ENCODE measurements around the gene IFT81. TPM values are rescaled to one million over a fixed set of nuclear protein-coding genes. Genes with fewer than 3 reads are reported as not detected.

The IFT81 gene
- total RNA-seq, 1 experiment from 2014 or later, result 15.5 TPM

DNA sequence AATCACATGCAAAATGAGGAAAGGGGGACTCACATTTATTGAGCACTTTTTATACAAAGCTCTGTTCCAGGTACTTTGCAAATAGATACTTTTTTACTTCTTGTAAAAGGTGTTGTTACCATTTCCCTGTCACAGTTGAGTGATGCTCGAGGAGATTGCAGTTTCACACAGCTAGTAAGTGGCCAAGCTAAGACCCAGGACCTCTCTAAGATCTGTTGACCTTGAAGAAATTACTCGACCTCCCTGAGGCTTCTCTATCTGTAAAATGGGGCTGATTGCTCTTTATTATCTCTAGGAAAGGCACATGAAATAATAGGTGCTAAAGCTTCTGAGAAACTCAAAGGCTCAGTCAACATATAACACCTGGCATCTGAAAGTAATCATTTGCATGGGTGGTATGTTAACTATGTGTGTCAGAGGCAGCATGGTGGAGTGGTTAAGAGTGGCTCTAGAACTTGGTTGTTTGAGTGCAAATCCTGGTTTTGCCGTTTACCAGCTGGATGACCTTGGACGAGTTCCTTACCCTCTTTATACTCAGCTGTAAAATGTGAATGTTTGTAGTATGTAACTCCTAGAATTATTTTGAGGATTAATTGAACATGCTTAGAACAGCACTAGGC lies 41.5 kb downstream of the IFT81 start:
- POLR2A ChIA-PET, result interaction anchor here (0.6 kb wide), 1 partner anchor 21 kb away, joined by 7 read pairs; no protein-coding TSS in a partner anchor
- no peak for DNase-seq (ENCODE audit: low read depth, low spot score)
- CTCF ChIA-PET, result no interaction called here
- H3K4me3 ChIP-seq (ENCODE audit: low read depth in 2 of 2, low read length in 2 of 2), result no peak overlapping the region
- no peak for ATAC-seq
- H3K27ac ChIP-seq (ENCODE audit: low read length), result no peak overlapping the region
- in situ Hi-C loops (cut with HindIII; ENCODE audit: low pct_unique_long_range_greater_than_20kb, low sequenced_read_pairs), result no loop called here
- H3K36me3 ChIP-seq (ENCODE audit: control insufficient read depth, insufficient read depth, low read length), result no peaks in the 10 kb centered on the region
- H3K9me3 ChIP-seq (ENCODE audit: control insufficient read depth, insufficient read depth, low read depth, low read length), result no peaks in the 10 kb centered on the region
- no peaks in the 10 kb centered on the region for H3K27me3 ChIP-seq (ENCODE audit: control insufficient read depth, insufficient read depth, low read length)
- BruUV-seq (replicated peaks), result no TSS peak
- no peaks in the 10 kb centered on the region for H3K4me1 ChIP-seq (ENCODE audit: control insufficient read depth, insufficient read depth, low read length)
- intact Hi-C loops (cut with micrococcal nuclease; ENCODE audit: unreplicated experiment), result no loop called here
- TF ChIP-seq, protein P1, sequence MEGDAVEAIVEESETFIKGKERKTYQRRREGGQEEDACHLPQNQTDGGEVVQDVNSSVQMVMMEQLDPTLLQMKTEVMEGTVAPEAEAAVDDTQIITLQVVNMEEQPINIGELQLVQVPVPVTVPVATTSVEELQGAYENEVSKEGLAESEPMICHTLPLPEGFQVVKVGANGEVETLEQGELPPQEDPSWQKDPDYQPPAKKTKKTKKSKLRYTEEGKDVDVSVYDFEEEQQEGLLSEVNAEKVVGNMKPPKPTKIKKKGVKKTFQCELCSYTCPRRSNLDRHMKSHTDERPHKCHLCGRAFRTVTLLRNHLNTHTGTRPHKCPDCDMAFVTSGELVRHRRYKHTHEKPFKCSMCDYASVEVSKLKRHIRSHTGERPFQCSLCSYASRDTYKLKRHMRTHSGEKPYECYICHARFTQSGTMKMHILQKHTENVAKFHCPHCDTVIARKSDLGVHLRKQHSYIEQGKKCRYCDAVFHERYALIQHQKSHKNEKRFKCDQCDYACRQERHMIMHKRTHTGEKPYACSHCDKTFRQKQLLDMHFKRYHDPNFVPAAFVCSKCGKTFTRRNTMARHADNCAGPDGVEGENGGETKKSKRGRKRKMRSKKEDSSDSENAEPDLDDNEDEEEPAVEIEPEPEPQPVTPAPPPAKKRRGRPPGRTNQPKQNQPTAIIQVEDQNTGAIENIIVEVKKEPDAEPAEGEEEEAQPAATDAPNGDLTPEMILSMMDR (IDR thresholded peaks at IDR 0.05), result no peak
- TF ChIP-seq SIN3A (IDR thresholded peaks at IDR 0.05; ENCODE audit: borderline replicate concordance, insufficient read depth, low read depth, low read length), result no peak
- TF ChIP-seq, protein P2, sequence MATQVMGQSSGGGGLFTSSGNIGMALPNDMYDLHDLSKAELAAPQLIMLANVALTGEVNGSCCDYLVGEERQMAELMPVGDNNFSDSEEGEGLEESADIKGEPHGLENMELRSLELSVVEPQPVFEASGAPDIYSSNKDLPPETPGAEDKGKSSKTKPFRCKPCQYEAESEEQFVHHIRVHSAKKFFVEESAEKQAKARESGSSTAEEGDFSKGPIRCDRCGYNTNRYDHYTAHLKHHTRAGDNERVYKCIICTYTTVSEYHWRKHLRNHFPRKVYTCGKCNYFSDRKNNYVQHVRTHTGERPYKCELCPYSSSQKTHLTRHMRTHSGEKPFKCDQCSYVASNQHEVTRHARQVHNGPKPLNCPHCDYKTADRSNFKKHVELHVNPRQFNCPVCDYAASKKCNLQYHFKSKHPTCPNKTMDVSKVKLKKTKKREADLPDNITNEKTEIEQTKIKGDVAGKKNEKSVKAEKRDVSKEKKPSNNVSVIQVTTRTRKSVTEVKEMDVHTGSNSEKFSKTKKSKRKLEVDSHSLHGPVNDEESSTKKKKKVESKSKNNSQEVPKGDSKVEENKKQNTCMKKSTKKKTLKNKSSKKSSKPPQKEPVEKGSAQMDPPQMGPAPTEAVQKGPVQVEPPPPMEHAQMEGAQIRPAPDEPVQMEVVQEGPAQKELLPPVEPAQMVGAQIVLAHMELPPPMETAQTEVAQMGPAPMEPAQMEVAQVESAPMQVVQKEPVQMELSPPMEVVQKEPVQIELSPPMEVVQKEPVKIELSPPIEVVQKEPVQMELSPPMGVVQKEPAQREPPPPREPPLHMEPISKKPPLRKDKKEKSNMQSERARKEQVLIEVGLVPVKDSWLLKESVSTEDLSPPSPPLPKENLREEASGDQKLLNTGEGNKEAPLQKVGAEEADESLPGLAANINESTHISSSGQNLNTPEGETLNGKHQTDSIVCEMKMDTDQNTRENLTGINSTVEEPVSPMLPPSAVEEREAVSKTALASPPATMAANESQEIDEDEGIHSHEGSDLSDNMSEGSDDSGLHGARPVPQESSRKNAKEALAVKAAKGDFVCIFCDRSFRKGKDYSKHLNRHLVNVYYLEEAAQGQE (IDR thresholded peaks at IDR 0.05; ENCODE audit: insufficient read depth in 1 of 2, low read depth in 2 of 2, low read length in 1 of 2), result no peak
- no peak for TF ChIP-seq POLR2AphosphoS5 (IDR thresholded peaks at IDR 0.05; ENCODE audit: low read depth, low read length)
- no peak for TF ChIP-seq TCF7L2 (IDR thresholded peaks at IDR 0.05; ENCODE audit: low read depth, low read length)

DNA sequence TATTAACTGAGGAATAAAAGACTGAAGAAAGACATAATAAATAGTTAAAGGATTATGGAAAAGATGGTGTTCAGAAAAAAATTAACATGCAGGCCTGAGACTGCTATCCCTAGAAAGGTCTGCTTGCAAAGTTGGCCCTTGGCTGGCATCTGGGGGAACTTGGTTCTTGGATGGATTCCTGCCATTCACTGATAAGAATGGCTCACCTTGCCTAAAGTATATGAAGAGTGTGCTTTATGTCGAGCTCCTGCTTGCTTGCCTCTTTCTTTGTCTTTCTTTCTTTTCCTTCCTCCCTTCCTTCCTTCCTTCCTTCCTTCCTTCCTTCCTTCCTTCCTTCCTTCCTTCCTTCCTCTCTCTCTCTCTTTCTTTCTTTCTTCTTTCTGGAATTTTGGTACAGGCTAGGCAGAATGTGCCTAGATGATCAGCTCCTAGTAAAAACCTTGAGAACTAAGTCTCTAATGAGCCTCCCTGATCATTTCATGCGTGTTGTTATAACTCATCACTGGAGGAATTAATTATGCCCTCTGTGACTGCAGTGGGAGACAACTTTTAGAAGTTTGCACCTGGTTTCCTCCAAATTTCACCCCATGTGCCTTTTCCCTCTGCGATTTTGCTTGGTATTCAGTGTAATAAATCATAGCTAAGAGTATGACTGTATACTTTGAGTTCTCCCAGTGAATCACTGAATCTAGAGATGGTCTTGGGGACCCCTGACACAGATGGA lies 44.7 kb downstream of the IFT81 start:
- no peaks in the 10 kb centered on the region for H3K27me3 ChIP-seq (ENCODE audit: control insufficient read depth, insufficient read depth, low read length)
- no peak overlapping the region for H3K27ac ChIP-seq (ENCODE audit: low read length)
- CTCF ChIA-PET, result no interaction called here
- DNase-seq (ENCODE audit: low read depth, low spot score) (no peak), ATAC-seq (no peak)
- BruUV-seq (replicated peaks), result no TSS peak
- POLR2A ChIA-PET, result no interaction called here
- H3K4me1 ChIP-seq (ENCODE audit: control insufficient read depth, insufficient read depth, low read length), result no peaks in the 10 kb centered on the region
- in situ Hi-C loops (cut with HindIII; ENCODE audit: low pct_unique_long_range_greater_than_20kb, low sequenced_read_pairs) (no loop called here), intact Hi-C loops (cut with micrococcal nuclease; ENCODE audit: unreplicated experiment) (no loop called here)
- no peaks in the 10 kb centered on the region for H3K36me3 ChIP-seq (ENCODE audit: control insufficient read depth, insufficient read depth, low read length)
- TF ChIP-seq, protein P1 (IDR thresholded peaks at IDR 0.05), result no peak
- no peak for TF ChIP-seq TCF7L2 (IDR thresholded peaks at IDR 0.05; ENCODE audit: low read depth, low read length)
- no peak for TF ChIP-seq POLR2AphosphoS5 (IDR thresholded peaks at IDR 0.05; ENCODE audit: low read depth, low read length)
- no peak for TF ChIP-seq SIN3A (IDR thresholded peaks at IDR 0.05; ENCODE audit: borderline replicate concordance, insufficient read depth, low read depth, low read length)
- TF ChIP-seq, protein P2 (IDR thresholded peaks at IDR 0.05; ENCODE audit: insufficient read depth in 1 of 2, low read depth in 2 of 2, low read length in 1 of 2), result no peak
- H3K4me3 ChIP-seq (ENCODE audit: low read depth in 2 of 2, low read length in 2 of 2), result no peak overlapping the region
- no peaks in the 10 kb centered on the region for H3K9me3 ChIP-seq (ENCODE audit: control insufficient read depth, insufficient read depth, low read depth, low read length)

Data from Panc1 (cell line).